ENCODE results near the gene UBXN6.

Gene UBXN6

GRCh38 chr19:4457654-4458395 lies at the start of gene UBXN6:
UBXN6 (minus strand) TSS chr19:4457794; CDS start chr19:4457697, 97 bp downstream.
- DNase-seq (ENCODE audit: low read depth in 3 of 3), result peak; percentile 96 to 98 (median 97)

- no peak for DNase-seq (ENCODE audit: low read depth in 3 of 3)
Observed at GRCh38 chr19:4507150-4507452, 49.5 kb upstream of the UBXN6 start.

GRCh38 chr19:4506449-4507149 lies 49.0 kb upstream of the UBXN6 start:
- DNase-seq (ENCODE audit: low read depth in 3 of 3), result no peak

GRCh38 chr19:4505570-4506448 lies 48.2 kb upstream of the UBXN6 start:
- no peak for DNase-seq (ENCODE audit: low read depth in 3 of 3)

- DNase-seq (ENCODE audit: low read depth in 3 of 3), result no peak
Observed at GRCh38 chr19:4504891-4505569, 47.4 kb upstream of the UBXN6 start.

GRCh38 chr19:4504297-4504701 lies 46.7 kb upstream of the UBXN6 start:
- DNase-seq (ENCODE audit: low read depth in 3 of 3), result no peak

GRCh38 chr19:4503825-4504170 lies 46.2 kb upstream of the UBXN6 start:
- DNase-seq (ENCODE audit: low read depth in 3 of 3), result no peak

- no peak for DNase-seq (ENCODE audit: low read depth in 3 of 3)
Observed at GRCh38 chr19:4503132-4503824, 45.7 kb upstream of the UBXN6 start.

- no peak for DNase-seq (ENCODE audit: low read depth in 3 of 3)
Observed at GRCh38 chr19:4502282-4503131, 44.9 kb upstream of the UBXN6 start.

- DNase-seq (ENCODE audit: low read depth in 3 of 3), result no peak
Observed at GRCh38 chr19:4501691-4502090, 44.1 kb upstream of the UBXN6 start.

- DNase-seq (ENCODE audit: low read depth in 3 of 3), result no peak
Observed at GRCh38 chr19:4500841-4501591, 43.4 kb upstream of the UBXN6 start.

GRCh38 chr19:4499855-4500254 lies 42.3 kb upstream of the UBXN6 start:
- DNase-seq (ENCODE audit: low read depth in 3 of 3), result no peak

- DNase-seq (ENCODE audit: low read depth in 3 of 3), result no peak
Observed at GRCh38 chr19:4499318-4499717, 41.7 kb upstream of the UBXN6 start.

- no peak for DNase-seq (ENCODE audit: low read depth in 3 of 3)
Observed at GRCh38 chr19:4498694-4499093, 41.1 kb upstream of the UBXN6 start.

GRCh38 chr19:4497770-4498389 lies 40.3 kb upstream of the UBXN6 start:
- no peak for DNase-seq (ENCODE audit: low read depth in 3 of 3)

- DNase-seq (ENCODE audit: low read depth in 3 of 3), result no peak
Observed at GRCh38 chr19:4496304-4496703, 38.7 kb upstream of the UBXN6 start.

- DNase-seq (ENCODE audit: low read depth in 3 of 3), result no peak
Observed at GRCh38 chr19:4495471-4495870, 37.9 kb upstream of the UBXN6 start.

- no peak for DNase-seq (ENCODE audit: low read depth in 3 of 3)
Observed at GRCh38 chr19:4494691-4495064, 37.1 kb upstream of the UBXN6 start.

- no peak for DNase-seq (ENCODE audit: low read depth in 3 of 3)
Observed at GRCh38 chr19:4493929-4494690, 36.5 kb upstream of the UBXN6 start.
